Mesothelial cell of epicardium (in vitro differentiated cells): Measurements from ENCODE around the gene CLMP. TPM values are rescaled to one million over a fixed set of nuclear protein-coding genes. Genes with fewer than 3 reads are reported as not detected.

Experiments used
- DNase-seq, 2 experiments: peaks; one replicate each; pipeline ENCODE4 v3.0.0; 2021; ENCODE audit warnings: low spot score in 2 of 2; ENCODE audit not compliant: unreplicated experiment in 2 of 2
- H3K27ac Mint-ChIP-seq: 2 replicates; pipeline ENCODE4 v1.8.0; 2021; ENCODE audit warnings: mixed read lengths
- H3K27me3 Mint-ChIP-seq: 2 replicates; pipeline ENCODE4 v1.8.0; 2021; ENCODE audit warnings: low read depth, mixed read lengths
- H3K36me3 Mint-ChIP-seq: 2 replicates; pipeline ENCODE4 v1.8.0; 2021; ENCODE audit warnings: mixed read lengths
- H3K4me1 Mint-ChIP-seq: 2 replicates; pipeline ENCODE4 v1.8.0; 2021; ENCODE audit warnings: mixed read lengths
- H3K4me3 Mint-ChIP-seq: 2 replicates; pipeline ENCODE4 v1.8.0; 2021; ENCODE audit warnings: mild to moderate bottlenecking, moderate library complexity, mixed read lengths
- H3K9me3 Mint-ChIP-seq: 2 replicates; pipeline ENCODE4 v1.8.0; 2021; ENCODE audit warnings: mixed read lengths
- total RNA-seq: library from RNA; stranded (reverse); gene quantifications from 3 replicates; pipeline ENCODE4 v1.2.1, GENCODE V29; 2021
- TF ChIP-seq, protein P1 (sequence below): fragments of 200-600 bp; sonication (generic); IDR thresholded peaks from one replicate; pipeline ENCODE4 v1.5.0; 2021; ENCODE audit warnings: antibody characterized with exemption; ENCODE audit not compliant: unreplicated experiment

Gene CLMP
- total RNA-seq, 1 donor from 2014 or later, result 18.0 TPM

DNA sequence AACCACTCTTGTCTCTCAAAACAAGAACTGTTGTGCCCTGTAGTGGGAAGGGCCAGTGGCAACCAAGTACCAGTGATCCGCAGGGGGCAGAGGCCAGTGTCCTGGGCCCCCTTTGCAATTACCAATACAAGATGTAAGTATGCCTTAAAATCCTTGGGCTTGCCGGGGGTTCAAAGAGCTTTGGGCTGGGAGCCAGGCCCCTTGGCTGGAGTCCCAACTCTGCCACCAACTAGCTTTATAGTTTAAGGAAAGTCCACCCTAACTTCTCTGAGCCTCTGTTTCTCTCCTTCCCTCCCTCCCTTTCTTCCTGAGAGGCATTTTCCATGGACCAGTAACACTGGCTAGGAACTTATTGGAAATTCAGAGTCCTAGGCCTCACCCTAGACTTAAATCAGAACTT, 15.5 kb downstream of the CLMP start:
- H3K4me1 Mint-ChIP-seq, result peaks cover 7% of the 10 kb centered on the region
- no peak for DNase-seq
- H3K9me3 Mint-ChIP-seq, result no peaks in the 10 kb centered on the region
- H3K36me3 Mint-ChIP-seq, result no peaks in the 10 kb centered on the region
- no peak overlapping the region for H3K4me3 Mint-ChIP-seq
- peaks cover under 1% of the 10 kb centered on the region for H3K27me3 Mint-ChIP-seq
- TF ChIP-seq, protein P1, sequence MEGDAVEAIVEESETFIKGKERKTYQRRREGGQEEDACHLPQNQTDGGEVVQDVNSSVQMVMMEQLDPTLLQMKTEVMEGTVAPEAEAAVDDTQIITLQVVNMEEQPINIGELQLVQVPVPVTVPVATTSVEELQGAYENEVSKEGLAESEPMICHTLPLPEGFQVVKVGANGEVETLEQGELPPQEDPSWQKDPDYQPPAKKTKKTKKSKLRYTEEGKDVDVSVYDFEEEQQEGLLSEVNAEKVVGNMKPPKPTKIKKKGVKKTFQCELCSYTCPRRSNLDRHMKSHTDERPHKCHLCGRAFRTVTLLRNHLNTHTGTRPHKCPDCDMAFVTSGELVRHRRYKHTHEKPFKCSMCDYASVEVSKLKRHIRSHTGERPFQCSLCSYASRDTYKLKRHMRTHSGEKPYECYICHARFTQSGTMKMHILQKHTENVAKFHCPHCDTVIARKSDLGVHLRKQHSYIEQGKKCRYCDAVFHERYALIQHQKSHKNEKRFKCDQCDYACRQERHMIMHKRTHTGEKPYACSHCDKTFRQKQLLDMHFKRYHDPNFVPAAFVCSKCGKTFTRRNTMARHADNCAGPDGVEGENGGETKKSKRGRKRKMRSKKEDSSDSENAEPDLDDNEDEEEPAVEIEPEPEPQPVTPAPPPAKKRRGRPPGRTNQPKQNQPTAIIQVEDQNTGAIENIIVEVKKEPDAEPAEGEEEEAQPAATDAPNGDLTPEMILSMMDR, result no peak
- no peak overlapping the region for H3K27ac Mint-ChIP-seq

DNA sequence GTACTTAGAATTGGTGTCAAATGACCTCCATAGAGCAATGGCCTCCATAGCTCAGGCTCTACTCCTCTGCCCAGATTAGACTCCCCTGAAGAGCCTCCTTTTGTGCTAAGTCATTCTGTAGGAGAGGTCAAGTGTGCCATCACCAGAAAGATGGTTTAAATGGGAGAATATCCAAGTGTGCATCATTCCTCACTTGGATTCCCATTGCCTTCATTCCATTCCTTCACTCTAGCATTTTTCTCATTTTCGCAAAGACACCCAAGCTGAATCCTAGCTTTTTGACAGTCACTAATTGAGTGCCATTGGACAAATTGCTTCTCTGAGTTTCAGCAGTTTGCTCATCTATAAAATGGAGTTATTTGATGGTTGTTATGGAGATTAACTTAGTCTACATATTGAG, 16.9 kb downstream of the CLMP start:
- H3K36me3 Mint-ChIP-seq, result no peaks in the 10 kb centered on the region
- no peaks in the 10 kb centered on the region for H3K27me3 Mint-ChIP-seq
- TF ChIP-seq, protein P1, result no peak
- H3K9me3 Mint-ChIP-seq, result no peaks in the 10 kb centered on the region
- no peak overlapping the region for H3K27ac Mint-ChIP-seq
- DNase-seq, result no peak
- peaks cover 13% of the 10 kb centered on the region for H3K4me1 Mint-ChIP-seq
- no peak overlapping the region for H3K4me3 Mint-ChIP-seq

DNA sequence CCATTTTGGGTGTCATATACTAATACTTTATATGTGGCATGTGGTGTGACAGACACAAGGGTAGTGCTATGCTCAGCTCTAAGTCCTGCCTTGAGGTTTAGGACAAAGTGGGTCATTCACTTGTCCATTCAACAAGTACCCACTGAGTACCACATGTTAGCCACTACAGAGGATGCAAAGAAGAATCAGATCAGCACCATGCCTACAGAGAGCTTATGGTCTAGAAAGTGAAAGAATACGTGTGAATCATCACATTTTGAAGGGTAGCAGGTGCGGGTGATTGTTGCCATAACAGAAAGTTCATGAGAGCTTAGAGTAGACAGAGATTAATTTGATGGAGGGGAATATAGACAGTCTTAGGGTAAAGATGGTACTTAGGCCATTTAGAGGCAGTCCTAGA, 18.3 kb downstream of the CLMP start:
- TF ChIP-seq, protein P1, result no peak
- DNase-seq, result no peak
- Mint-ChIP-seq H3K4me1 (peaks cover 13% of the 10 kb centered on the region), H3K27ac (no peak overlapping the region), H3K9me3 (no peaks in the 10 kb centered on the region), H3K27me3 (no peaks in the 10 kb centered on the region), H3K4me3 (no peak overlapping the region), H3K36me3 (no peaks in the 10 kb centered on the region)

DNA sequence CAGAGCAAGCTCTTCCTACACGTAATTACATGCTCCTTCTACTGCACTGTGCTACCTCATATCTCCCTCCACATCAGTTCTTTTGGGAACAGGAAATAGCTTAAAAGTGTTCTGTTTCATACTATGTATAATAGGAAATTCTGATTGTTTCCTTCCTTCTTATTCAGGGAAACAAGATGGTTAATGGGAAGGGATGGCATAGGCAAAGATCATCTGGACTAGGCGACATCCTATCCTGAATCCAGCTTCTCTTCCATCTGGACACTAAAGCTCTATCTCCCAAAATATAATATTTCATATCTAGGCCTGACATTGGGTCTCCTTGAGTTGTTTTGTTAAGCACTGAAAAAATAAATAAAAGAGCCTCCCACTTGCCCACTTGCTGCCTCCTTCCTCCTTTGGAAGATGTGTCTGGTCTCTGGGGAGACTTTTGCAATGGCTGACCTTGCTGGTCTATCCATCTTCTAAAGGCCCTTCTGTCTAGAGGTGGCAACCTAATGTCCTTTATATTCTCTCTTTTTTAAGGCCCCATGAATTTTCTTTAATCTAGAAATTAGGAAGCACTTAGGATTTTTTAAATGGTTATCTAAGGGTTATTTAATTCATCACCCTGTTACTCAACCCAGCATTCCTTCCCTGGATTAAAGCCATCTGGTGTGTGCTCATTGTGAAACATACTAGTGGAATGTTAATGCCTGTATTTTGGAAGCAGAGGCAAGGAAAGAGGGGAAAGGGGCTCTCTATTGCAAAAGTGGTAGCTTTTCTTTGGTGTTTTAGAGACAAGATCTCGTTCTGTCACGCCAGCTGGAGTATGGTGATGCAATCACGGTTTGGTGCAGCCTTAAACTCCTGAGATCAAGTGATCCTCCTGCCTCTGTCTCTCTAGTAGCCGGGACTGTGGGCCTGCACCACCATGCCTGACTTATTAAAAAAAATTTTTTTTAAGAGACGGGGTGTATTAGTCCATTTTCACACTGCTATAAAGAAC, 20.6 kb downstream of the CLMP start:
- peaks cover 13% of the 10 kb centered on the region for H3K4me1 Mint-ChIP-seq
- TF ChIP-seq, protein P1, result no peak
- no peaks in the 10 kb centered on the region for H3K9me3 Mint-ChIP-seq
- peak overlapping the region; percentile 95 for H3K27ac Mint-ChIP-seq
- no peak overlapping the region for H3K4me3 Mint-ChIP-seq
- H3K36me3 Mint-ChIP-seq, result no peaks in the 10 kb centered on the region
- no peaks in the 10 kb centered on the region for H3K27me3 Mint-ChIP-seq
- no peak for DNase-seq

DNA sequence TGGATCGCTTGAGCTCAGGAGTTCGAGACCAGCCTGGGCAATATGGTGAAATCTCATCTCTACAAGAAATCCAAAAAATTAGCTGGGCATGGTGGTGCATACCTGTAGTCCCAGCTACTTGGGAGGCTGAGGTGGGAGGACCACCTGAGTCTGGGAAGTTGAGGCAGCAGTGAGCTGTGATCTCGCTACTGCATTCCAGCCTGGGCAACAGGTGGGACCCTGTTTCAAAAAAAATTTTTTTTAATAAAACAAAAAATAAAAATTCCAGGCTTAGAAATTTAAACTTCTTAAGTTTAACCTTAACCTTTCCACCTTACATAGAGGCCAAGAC, 21.2 kb downstream of the CLMP start:
- Mint-ChIP-seq H3K4me1 (peaks cover 13% of the 10 kb centered on the region), H3K9me3 (no peaks in the 10 kb centered on the region), H3K36me3 (no peaks in the 10 kb centered on the region), H3K4me3 (no peak overlapping the region), H3K27ac (peak overlapping the region; percentile 28), H3K27me3 (peaks cover 1% of the 10 kb centered on the region)
- no peak for DNase-seq
- TF ChIP-seq, protein P1, result no peak
